Left renal cortex interstitium (tissue), 4 donors: ENCODE data around the gene IGF1R. TPM values are rescaled to one million over a fixed set of nuclear protein-coding genes. Genes with fewer than 3 reads are reported as not detected.

Source experiments
- DNase-seq, 4 donors: peaks; one replicate each; pipeline ENCODE4 v3.0.0-alpha.2; 2013; ENCODE audit warnings: low read depth in 4 of 4, low spot score in 2 of 4, missing footprints in 1 of 4
- polyA plus RNA-seq, 4 donors: library from polyadenylated mRNA; unstranded; fragments of 120-200 nt; gene quantifications; one replicate each; pipeline ENCODE4 v1.2.1, GENCODE V29; 2013; ENCODE audit not compliant: insufficient read length in 4 of 4

Gene IGF1R
- polyA plus RNA-seq, 4 donors, result 38.3 to 61.2 (median 50.7) TPM

DNA sequence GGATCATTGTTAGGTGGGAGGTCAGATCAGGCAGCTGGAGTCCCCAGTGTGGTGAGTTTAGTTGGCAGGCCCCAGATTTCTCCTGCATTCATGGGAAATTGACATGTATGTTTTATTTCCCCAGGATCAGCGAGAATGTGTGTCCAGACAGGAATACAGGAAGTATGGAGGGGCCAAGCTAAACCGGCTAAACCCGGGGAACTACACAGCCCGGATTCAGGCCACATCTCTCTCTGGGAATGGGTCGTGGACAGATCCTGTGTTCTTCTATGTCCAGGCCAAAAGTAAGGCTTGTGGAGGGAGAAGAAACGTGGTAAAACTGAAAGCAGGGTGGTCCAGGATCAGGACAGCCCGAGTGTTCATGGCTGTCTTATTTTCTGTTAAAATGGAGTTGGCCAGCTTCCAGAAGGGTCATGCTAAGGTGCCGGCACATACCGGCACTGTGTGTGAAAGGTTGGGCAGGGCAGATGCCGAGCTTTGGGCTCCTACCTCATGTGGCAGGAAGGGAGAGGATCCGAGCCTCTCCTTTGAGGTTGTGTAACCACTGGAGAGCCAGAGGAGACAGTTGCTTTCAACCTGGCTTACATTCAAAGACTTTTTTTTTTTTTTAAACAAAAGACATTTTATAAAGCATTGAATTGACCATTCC is 276.2 kb downstream of the IGF1R start:
- DNase-seq, result no peak

GRCh38 chr15:98926236-98926635 is 277.9 kb downstream of the IGF1R start:
- no peak for DNase-seq

GRCh38 chr15:98927022-98927421 is 278.7 kb downstream of the IGF1R start:
- no peak for DNase-seq

GRCh38 chr15:98927996-98928395 is 279.7 kb downstream of the IGF1R start:
- no peak for DNase-seq

DNA sequence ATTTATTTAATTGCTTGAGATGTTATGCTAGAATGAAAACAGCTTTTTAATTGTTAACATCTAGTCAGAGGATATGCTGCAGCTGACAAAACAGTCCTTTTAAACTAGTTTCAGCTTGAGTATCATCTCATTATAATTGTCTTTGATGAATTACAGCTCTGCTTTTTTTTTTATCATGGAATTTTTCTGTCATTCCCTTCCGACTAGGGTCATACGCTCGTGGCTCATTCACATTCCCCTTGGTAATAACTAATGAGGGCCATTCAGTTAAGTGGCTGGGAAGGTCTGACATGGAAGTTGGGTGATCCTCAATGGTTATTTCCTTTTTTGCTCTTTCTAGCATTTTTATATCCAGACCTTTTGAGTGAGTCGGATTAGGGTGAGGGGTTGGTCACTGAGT is 282.2 kb downstream of the IGF1R start:
- DNase-seq, result no peak

DNA sequence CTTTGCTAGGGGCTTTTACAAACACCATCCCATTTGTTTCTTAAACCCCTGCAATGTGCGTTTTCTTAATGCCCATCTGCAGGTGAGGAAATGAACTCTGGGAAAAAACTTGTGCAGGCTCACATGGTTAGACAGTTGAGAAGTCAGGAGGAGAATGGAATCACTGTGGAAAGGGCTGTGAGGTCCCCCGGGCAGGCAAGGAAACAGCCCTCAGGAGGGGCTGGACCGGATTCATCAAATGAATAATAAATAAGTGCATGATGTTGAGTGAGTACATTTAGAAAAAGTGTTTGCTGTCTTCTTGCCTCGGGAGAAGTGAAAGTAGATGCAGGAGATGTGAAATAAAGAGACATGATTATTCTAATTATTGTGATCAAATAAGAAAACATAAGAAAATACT is 282.7 kb downstream of the IGF1R start:
- no peak for DNase-seq

- no peak for DNase-seq
These were observed 285.1 kb downstream of the IGF1R start for GRCh38 chr15:98933406-98933805.

DNA sequence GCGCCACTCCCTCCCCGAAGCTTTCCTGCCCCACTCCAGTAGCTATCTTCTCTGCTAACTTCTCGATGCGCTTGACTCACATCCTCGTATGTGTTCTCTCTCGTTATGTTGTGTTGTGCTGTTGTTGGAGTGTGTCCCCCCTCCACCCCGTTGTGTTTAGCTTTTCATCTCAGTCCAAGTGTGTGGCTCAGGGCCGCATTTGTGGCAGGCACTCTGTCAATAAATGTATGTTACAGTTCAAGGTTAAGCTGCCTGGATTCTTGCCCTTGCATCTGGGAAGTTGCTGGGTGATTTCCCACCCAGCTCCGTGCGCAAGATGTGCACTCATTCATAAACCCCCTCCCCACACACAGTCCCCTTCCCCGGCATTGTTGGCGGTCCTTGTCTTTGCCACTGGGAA is 287.4 kb downstream of the IGF1R start:
- no peak for DNase-seq

DNA sequence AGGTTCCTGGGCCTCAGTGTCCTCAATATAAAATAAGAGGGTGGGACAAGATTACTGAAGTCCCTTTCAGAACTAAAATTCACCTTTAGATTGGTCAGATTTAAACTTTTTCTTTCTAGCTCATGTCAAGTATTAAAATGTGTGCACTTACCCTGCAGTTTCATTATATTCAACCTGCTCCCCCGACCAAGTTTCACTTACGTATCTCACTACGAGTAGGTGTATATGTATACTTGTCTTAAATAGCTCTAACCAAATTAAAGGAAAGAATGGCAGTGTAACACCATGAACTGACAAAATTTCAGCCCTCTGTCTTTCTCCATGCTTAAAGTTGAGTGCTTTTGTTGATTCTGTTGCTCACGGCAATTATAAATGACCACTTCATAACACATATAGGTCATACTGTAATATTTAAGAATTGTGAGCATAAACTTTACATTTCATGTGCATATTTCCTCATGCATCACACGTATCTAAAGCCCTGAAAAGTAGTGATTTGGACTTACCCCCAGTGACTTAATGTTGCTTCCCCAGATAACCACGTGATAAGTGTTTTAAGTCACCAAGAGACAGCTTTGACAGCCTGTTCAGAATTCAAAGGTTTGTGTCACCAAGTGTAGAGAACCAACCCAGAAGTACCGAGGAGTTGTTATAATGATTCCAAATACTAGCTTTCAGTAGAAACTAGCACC is 289.2 kb downstream of the IGF1R start:
- no peak for DNase-seq

DNA sequence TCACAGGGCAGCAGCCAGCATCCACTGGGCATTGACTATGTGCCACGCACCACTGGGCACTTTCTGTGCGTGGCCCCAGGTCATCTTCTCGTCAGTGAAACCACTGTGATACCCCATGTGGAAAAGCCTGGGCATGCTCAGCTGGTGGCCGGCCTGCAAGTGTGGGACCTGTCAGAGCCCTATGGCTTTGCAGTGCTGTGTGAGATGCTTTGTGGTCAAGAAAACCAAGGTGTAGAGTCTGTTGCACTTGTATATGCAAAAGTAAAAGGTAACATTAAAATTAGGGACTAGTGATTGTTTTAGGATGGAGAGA is 289.7 kb downstream of the IGF1R start:
- DNase-seq, result no peak

DNA sequence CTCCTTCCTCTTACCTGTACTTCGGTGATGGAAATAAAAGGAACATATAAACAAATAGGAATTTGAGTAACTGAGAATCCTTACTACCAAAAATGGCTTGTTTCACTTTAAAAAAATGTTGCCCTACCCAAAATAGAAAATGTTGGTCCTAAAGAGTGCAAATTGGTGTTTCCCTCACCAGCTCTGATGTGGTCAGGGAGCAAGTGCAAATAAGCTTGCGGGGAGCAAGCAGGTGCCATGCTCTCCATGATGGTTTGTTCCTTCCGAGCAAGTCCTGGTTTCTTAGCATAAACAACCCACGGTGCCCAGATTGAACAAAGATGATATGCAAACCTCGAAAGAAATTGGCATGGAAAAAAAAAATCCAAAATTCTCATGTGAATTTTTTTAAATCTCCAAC is 290.5 kb downstream of the IGF1R start:
- DNase-seq, result no peak

- no peak for DNase-seq
These were observed 291.2 kb downstream of the IGF1R start for GRCh38 chr15:98939311-98940080.

DNA sequence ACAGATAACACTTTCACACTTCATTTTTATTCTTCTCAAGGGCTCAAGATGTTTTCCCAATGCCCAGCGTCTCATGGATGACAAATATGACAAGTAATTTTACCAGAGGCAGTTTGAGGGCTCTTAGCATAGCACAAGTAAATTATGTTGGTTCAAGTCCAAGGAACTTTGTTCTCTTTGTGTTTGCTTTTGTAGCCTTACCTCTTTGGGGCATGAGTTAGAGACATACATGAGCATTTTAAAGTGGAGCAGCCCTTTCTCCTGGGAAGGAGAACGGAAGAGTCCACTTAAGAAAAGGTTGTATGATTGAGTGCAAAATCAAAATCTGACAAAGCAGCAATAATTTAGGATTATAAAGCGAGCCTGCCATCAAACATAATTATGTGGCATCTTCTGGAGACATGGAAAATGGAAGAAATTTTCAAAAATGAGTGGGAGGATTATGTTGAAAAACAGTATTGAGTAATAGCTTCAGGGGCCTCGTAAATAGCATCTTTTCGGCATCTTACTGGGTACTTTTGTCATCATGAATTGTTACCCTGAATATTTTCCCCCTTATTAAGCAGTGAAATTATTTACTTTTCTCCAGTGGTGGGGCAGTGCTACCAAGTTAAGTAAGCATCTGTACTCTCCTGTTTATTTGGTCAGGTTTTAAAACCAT is 293.4 kb downstream of the IGF1R start:
- DNase-seq, result no peak

GRCh38 chr15:98942431-98942830 is 294.1 kb downstream of the IGF1R start:
- no peak for DNase-seq

DNA sequence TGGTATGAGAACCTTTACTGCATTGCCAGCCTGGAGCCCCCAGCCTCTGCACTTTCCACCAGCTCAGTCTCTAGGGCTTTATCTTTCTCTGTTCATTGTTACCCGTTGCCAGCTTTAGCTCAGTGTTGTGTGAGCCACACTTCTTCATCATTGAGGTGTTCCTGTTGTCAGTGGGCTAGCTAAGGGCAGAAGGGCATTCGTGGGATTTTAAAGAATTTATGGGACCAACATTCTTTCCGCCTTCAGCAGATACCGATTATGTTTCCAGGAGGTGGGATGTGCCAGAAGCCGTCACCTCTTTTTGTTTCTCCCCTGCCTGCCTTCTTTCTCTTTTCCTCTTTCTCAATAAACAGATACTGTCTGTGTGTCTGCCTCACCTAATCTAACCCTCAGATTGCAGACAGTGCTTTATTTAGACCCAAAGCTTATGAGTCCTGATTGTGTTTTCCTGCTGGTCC is 294.7 kb downstream of the IGF1R start:
- DNase-seq, result no peak

DNA sequence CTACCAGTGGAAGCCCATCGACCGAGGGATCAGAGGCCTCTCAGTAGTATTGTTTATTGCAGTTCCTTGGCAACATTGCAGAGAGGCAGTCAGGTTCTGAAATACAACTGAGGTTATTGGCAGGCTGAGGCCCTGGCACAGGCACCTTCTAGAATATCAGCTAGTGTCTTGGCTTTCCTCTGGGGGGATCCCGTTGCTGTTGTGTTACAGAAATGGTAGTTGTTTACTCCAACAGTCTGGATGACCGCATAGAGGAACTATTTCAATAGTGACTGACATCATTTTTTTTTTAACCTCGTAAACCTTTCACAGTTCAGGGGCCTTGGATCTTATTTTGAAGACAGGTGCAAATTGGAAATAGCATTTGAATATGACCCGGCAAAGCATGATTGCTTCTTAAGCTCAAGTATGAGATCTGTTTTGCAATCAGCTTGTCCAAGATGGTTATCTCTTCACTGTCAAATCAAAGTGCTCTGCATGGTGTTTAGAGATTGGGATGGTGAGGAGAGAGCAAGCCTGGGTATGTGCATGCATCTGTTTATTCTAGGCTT is 295.3 kb downstream of the IGF1R start:
- DNase-seq, result no peak

DNA sequence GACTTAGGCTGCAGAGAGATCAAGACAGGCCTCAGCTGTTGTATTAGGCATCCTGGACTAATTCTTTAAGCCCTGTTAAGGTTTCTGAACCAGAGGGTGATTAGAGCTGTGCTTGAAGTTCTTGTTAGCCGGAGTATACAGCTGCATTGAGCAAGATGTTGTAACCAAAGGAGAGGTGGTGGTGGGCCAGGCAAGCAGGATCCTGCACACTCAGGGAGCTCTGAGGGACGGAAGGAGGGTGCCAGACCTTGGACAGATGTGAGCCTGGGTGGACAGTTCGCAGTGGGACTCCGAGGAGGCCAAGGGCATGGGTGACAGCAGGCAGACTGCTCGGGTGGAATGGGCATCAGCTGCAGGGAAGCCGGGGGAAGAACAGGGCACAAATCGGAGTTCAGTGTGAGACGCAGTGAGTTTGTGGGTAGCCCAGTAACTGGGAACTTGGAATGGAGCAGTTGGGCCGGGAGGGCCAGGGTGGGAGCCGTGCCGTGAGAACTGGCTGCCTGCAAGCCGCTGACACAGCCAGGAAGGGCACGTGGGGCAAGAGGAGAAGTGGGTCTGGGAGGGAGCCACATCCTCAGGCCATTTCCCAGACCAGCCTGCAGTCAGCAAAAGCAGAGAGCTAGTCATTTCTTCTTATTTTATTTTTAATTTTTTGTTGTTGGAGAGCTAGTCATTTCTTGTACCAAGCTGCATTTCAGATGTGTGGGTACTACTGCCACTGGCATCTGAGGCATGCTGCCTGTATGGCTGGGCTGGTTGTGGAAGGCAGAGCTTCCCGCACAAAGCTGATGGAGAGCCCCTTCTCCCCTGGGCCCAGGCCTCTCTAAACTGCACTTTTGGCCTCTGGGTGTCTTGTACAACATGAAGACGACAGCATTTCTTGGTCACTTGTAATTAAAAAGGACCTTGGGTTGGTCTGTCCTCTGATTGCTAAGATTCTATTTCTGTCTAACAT is 298.2 kb downstream of the IGF1R start:
- DNase-seq, result no peak

DNA sequence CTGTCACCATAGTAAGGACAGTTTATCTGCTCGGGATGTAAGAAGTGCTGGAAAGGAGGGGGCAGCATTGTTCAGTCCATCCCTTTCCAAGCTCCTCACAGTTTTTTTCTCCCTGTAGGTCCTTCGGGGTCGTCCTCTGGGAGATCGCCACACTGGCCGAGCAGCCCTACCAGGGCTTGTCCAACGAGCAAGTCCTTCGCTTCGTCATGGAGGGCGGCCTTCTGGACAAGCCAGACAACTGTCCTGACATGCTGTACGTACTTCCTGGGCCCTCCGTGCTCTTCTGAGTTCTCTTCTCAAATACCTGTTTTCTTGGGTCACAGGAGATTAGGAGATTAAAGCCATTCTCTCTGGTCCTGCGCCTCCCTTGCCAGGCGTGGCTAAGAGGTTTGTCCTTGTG is 300.1 kb downstream of the IGF1R start:
- DNase-seq, result no peak

DNA sequence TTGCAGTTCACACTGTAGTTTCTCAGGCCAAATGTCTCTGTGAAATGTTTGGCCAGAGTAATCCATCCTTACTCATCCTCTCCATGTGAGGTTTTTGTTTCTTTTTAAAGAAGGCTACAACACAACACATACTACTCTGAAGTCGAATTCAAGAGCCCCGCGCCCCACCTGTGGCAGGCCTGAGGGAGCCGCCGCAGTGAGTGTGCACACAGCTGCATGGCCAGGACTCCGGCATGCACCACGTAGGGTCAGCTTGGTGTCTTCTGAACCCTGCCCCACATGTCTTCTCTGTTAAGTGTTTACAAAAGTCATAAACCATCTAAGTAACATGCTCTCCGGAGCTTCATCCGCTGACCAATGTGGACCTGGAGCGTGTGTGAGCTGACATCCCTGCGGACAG is 300.6 kb downstream of the IGF1R start:
- DNase-seq, result no peak

DNA sequence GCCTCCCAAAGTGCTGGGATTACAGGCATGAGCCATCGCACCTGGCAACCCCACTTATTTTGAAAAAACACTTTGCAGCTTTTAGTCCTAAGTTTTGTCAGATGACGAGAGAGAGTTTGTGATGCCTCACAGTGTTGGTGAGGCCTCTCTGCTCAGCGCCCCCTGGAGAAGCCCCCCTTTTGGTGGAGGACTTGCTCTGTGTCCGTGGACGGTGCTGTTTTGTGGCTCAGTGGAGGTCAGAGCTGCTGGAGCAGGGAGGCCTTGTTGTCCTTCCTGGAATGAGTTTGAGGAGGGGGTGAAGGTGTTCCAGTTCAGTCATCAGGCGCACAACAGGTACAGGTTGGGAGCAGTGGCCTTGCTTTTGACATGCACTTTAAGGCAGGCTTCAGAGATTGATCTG is 301.3 kb downstream of the IGF1R start:
- no peak for DNase-seq
